K562 (cell line): ENCODE data around the gene SLC22A23. TPM values are rescaled to one million over a fixed set of nuclear protein-coding genes. Genes with fewer than 3 reads are reported as not detected.

Source experiments
- ATAC-seq: fragments of 200-7000 bp; cut with Tn5 transposase; 3 replicates; pipeline ENCODE4 v1.9.1; 2020; ENCODE audit warnings: moderate library complexity
- BruUV-seq: library from RNA; stranded (reverse); fragments of 400-500 nt; replicated peaks from 2 replicates; lab custom pipeline; 2021; lab: Mats Ljungman, UMichigan
- CTCF ChIA-PET: fragments of 300-600 bp; formaldehyde crosslinking; extraction: SDS; loops from one replicate; lab custom pipeline; 2021; ENCODE audit warnings: low intra/inter-chr PET ratio; lab: Yijun Ruan, JAX
- POLR2A ChIA-PET: fragments of 300-600, 350-650 bp; sonication (Branson Sonifier 250); formaldehyde crosslinking; extraction: SDS; loops from one replicate; lab custom pipeline; 2021; ENCODE audit warnings: antibody characterized with exemption, inconsistent platforms; lab: Yijun Ruan, JAX
- DNase-seq, 4 experiments: peaks; one replicate each; pipeline versions ENCODE4 v3.0.0 to v3.0.0-alpha.2; 2011 to 2018; ENCODE audit warnings: low spot score in 3 of 4, mixed read lengths in 3 of 4; ENCODE audit errors: extremely low read depth in 1 of 4
- FAIRE-seq: peaks from 2 replicates; lab custom pipeline; 2011; peaks lifted over from hg19 to GRCh38; lab: Jason Lieb, UNC
- H2AFZ ChIP-seq: 2 replicates; pipeline ENCODE4 v1.6.0; 2011; ENCODE audit warnings: low read depth, low read length, control low read depth, inconsistent platforms
- H3K27ac ChIP-seq: fragments of 200-600 bp; 3 replicates; pipeline ENCODE4 v1.8.0; 2011; ENCODE audit warnings: low read depth, mild to moderate bottlenecking, control low read depth, inconsistent platforms, low read length, moderate library complexity, mixed read lengths; ENCODE audit errors: extremely low read depth
- H3K27me3 ChIP-seq, 2 experiments: fragments of 300-600 bp in 1 of 2; 2 replicates in 1 of 2; 3 replicates in 1 of 2; pipeline versions ENCODE4 v1.6.0 to v1.8.0; 2011; ENCODE audit warnings: inconsistent platforms in 2 of 2, low read length in 2 of 2, mild to moderate bottlenecking in 1 of 2, mixed read lengths in 1 of 2, moderate library complexity in 1 of 2; ENCODE audit not compliant: control insufficient read depth in 2 of 2, insufficient read depth in 2 of 2
- H3K36me3 ChIP-seq: fragments of 300-600 bp; 3 replicates; pipeline ENCODE4 v1.8.0; 2011; ENCODE audit warnings: mild to moderate bottlenecking, low read length, inconsistent platforms; ENCODE audit not compliant: control insufficient read depth, insufficient read depth
- H3K4me1 ChIP-seq, 2 experiments: fragments of 200-600 bp in 1 of 2; replicated peaks in 1 of 2; 2 replicates in 1 of 2; 3 replicates in 1 of 2; pipeline versions ENCODE4 v1.5.1 to v1.8.0; 2011; ENCODE audit warnings: inconsistent platforms in 2 of 2, low read length in 2 of 2, mild to moderate bottlenecking in 1 of 2, mixed read lengths in 1 of 2, moderate library complexity in 1 of 2; ENCODE audit not compliant: control insufficient read depth in 2 of 2, insufficient read depth in 2 of 2
- H3K4me2 ChIP-seq: 2 replicates; pipeline ENCODE4 v1.6.1; 2011; ENCODE audit warnings: low read length, control low read depth, inconsistent platforms, mixed read lengths; ENCODE audit not compliant: insufficient read depth
- H3K4me3 ChIP-seq: fragments of 200-600 bp; sonication (generic), shearing (Covaris generic); 2 replicates; pipeline ENCODE4 v1.5.1; 2016; ENCODE audit warnings: control low read depth, inconsistent platforms
- H3K79me2 ChIP-seq: fragments of 200-600 bp; 3 replicates; pipeline ENCODE4 v1.8.0; 2011; ENCODE audit warnings: low read length, inconsistent platforms; ENCODE audit not compliant: control insufficient read depth, insufficient read depth
- H3K9ac ChIP-seq, 2 experiments: 2 replicates each; pipeline versions ENCODE4 v1.6.0 to v1.6.1; 2011; ENCODE audit warnings: low read depth in 2 of 2, low read length in 2 of 2, control low read depth in 1 of 2, inconsistent platforms in 1 of 2, mild to moderate bottlenecking in 1 of 2, mixed read lengths in 1 of 2; ENCODE audit not compliant: insufficient read depth in 1 of 2
- H3K9me1 ChIP-seq: one replicate; pipeline ENCODE4 v1.6.0; 2011; ENCODE audit warnings: inconsistent platforms, mild to moderate bottlenecking, low read length, moderate library complexity; ENCODE audit not compliant: control insufficient read depth, insufficient read depth
- H3K9me3 ChIP-seq: replicated peaks from 2 replicates; pipeline ENCODE4 v1.5.1; 2011; ENCODE audit warnings: low read depth, low read length, inconsistent platforms; ENCODE audit not compliant: control insufficient read depth, insufficient read depth
- H4K20me1 ChIP-seq: replicated peaks from 2 replicates; pipeline ENCODE4 v1.6.1; 2011; ENCODE audit warnings: low read length, inconsistent platforms, mixed read lengths; ENCODE audit not compliant: control insufficient read depth, insufficient read depth
- ADNP ChIP-seq: fragments of 200-800 bp; sonication (Bioruptor generic); IDR thresholded peaks from 2 replicates; pipeline ENCODE4 v1.6.1; 2016; ENCODE audit warnings: missing genetic modification characterization, missing compliant biosample characterization
- CBFA2T3 ChIP-seq: fragments of 450-650 bp; IDR thresholded peaks from 2 replicates; pipeline ENCODE4 v1.6.1; 2017
- MIER1 ChIP-seq: fragments of 450-650 bp; IDR thresholded peaks from 2 replicates; pipeline ENCODE4 v1.6.1; 2016; ENCODE audit warnings: antibody characterized with exemption, mild to moderate bottlenecking, low read depth
- NFIC ChIP-seq: fragments of 450-650 bp; IDR thresholded peaks from 2 replicates; pipeline ENCODE4 v1.6.1; 2017; ENCODE audit warnings: mild to moderate bottlenecking, inconsistent platforms
- RBFOX2 ChIP-seq: fragments of 200-400 bp; formaldehyde crosslinking; IDR thresholded peaks from 2 replicates; pipeline ENCODE4 v1.6.1; 2017; ENCODE audit warnings: low read depth, mild to moderate bottlenecking, low read length, moderate library complexity
- SREBF2 ChIP-seq: sonication (generic); formaldehyde crosslinking; IDR thresholded peaks from 2 replicates; pipeline ENCODE4 v1.4.0; 2020; ENCODE audit warnings: mild to moderate bottlenecking, missing genetic modification reagents
- TCF3 ChIP-seq: sonication (generic); formaldehyde crosslinking; IDR thresholded peaks from 2 replicates; pipeline ENCODE4 v1.4.0; 2020; ENCODE audit warnings: mild to moderate bottlenecking, missing genetic modification reagents
- ZFX ChIP-seq: sonication (generic); formaldehyde crosslinking; IDR thresholded peaks from 2 replicates; pipeline ENCODE4 v1.8.0; 2022; ENCODE audit warnings: mild to moderate bottlenecking, missing genetic modification reagents, moderate library complexity
- in situ Hi-C: fragments of 300-500 bp; cut with MboI; formaldehyde crosslinking; loops from 4 replicates; pipeline ENCODE4 v1.15.0; 2018; ENCODE audit warnings: inconsistent platforms, mixed read lengths
- intact Hi-C: fragments of 100-400 bp; cut with micrococcal nuclease; formaldehyde crosslinking; loops from 2 replicates; pipeline ENCODE4 v1.14.2; 2022
- polyA plus RNA-seq, 8 experiments: library from polyadenylated mRNA; depleted of rRNA in 4 of 8; stranded (reverse) in 5 of 8; unstranded in 3 of 8; fragments of >200 nt; fragmentation: Nextera tagmentation in 2 of 8; fragmentation: Illumina TruSeq in 1 of 8; extraction: Ambion mirVana in 2 of 8; extraction: Trizol in 1 of 8; gene quantifications; 2 replicates each; pipeline versions ENCODE4 v1.2.1 to v1.2.3, GENCODE V29; 2011 to 2014; ENCODE audit warnings: inconsistent platforms in 1 of 8, missing spikeins in 1 of 8
- total RNA-seq, 7 experiments: library from RNA; depleted of rRNA in 6 of 7; stranded (reverse); fragments of >200 nt in 6 of 7; fragmentation: Illumina TruSeq in 2 of 7; extraction: Trizol in 2 of 7; gene quantifications; 2 replicates each; pipeline versions ENCODE4 v1.2.1 to v1.2.3, GENCODE V29; 2011 to 2021; ENCODE audit warnings: low replicate concordance in 1 of 7
- TF ChIP-seq, protein P1 (sequence below), 2 experiments: fragments of 450-650 bp in 1 of 2; sonication (generic) in 1 of 2; formaldehyde crosslinking in 1 of 2; IDR thresholded peaks; 2 replicates each; pipeline versions ENCODE4 v1.7.1 to v1.9.0; 2016 to 2022; ENCODE audit warnings: inconsistent platforms in 1 of 2, mild to moderate bottlenecking in 1 of 2, missing genetic modification reagents in 1 of 2

Gene SLC22A23
- total and polyA plus RNA-seq, 9 of the 15 experiments (the other 6 are each of a cell fraction or from before 2014, with no cell fraction given), result 0.30 to 8.7 (median 2.5) TPM

DNA sequence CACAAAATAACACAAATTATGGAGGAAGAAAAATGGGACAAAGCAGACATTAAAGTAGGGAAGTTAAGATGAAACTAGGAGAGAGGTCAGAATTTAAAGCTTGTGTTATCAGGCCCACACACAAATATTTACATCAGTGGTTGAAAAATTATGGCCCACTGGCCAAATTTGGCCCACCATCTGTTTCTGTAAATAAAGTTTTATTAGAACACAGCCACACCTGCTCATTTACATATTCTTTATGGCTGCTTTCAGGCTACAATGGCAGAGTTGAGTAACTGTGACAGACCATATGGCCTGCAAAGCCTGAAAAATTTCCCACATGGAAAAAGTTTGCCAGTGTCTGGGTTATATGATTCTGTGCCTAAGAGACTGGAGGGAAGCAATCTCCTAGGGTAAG lies 49.0 kb downstream of the SLC22A23 start:
- peak; percentile 15 for FAIRE-seq

More for the DNA sequence above, 49.0 kb downstream of the SLC22A23 start:
- CTCF ChIA-PET, result no interaction called here
- Histone ChIP-seq H3K27me3 (no peaks in the 10 kb centered on the region), H3K4me3 (no peak overlapping the region), H3K36me3 (no peaks in the 10 kb centered on the region; the same call in 2 of the 3 replicates), H3K27ac (peak overlapping the region; percentile 69; the same call in 1 of the 3 replicates), H3K4me2 (no peak overlapping the region), H3K79me2 (no peaks in the 10 kb centered on the region; the same call in 2 of the 3 replicates), H3K9me3 (no peaks in the 10 kb centered on the region), H3K9me1 (no peaks in the 10 kb centered on the region), H3K4me1 (peaks cover 37 to 67% of the 10 kb centered on the region in 2 experiments), H2AFZ (peak overlapping the region; percentile 30; the same call in 1 of the 2 replicates), H3K9ac (peak overlapping the region in 1 of 2 experiments; percentile 52; a peak in 1 of 4 replicates), H4K20me1 (no peaks in the 10 kb centered on the region)
- TF ChIP-seq RBFOX2 (no peak), TCF3 (peak; percentile 47), ADNP (peak; percentile 41; the same call in 1 of the 2 replicates), MIER1 (no peak), NFIC (0 out of 2 replicates have a peak, but pooled peaks have one; percentile 21), ZFX (0 out of 2 replicates have a peak, but pooled peaks have one; percentile 9), CBFA2T3 (0 out of 2 replicates have a peak, but pooled peaks have one; percentile 17), SREBF2 (CRISPR knock-in tag) (no peak)
- TF ChIP-seq, protein P1, sequence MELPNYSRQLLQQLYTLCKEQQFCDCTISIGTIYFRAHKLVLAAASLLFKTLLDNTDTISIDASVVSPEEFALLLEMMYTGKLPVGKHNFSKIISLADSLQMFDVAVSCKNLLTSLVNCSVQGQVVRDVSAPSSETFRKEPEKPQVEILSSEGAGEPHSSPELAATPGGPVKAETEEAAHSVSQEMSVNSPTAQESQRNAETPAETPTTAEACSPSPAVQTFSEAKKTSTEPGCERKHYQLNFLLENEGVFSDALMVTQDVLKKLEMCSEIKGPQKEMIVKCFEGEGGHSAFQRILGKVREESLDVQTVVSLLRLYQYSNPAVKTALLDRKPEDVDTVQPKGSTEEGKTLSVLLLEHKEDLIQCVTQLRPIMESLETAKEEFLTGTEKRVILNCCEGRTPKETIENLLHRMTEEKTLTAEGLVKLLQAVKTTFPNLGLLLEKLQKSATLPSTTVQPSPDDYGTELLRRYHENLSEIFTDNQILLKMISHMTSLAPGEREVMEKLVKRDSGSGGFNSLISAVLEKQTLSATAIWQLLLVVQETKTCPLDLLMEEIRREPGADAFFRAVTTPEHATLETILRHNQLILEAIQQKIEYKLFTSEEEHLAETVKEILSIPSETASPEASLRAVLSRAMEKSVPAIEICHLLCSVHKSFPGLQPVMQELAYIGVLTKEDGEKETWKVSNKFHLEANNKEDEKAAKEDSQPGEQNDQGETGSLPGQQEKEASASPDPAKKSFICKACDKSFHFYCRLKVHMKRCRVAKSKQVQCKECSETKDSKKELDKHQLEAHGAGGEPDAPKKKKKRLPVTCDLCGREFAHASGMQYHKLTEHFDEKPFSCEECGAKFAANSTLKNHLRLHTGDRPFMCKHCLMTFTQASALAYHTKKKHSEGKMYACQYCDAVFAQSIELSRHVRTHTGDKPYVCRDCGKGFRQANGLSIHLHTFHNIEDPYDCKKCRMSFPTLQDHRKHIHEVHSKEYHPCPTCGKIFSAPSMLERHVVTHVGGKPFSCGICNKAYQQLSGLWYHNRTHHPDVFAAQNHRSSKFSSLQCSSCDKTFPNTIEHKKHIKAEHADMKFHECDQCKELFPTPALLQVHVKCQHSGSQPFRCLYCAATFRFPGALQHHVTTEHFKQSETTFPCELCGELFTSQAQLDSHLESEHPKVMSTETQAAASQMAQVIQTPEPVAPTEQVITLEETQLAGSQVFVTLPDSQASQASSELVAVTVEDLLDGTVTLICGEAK (IDR thresholded peaks at IDR 0.05), result peak; percentile 98
- TF ChIP-seq, protein P1 (CRISPR knock-in tag; IDR thresholded peaks at IDR 0.05), result peak; percentile 97
- in situ Hi-C loops, result no loop called here
- intact Hi-C loops, result loop anchor here (2.0 to 5.0 kb wide), 3 partner anchors 15 to 324 kb away; no protein-coding TSS in a partner anchor
- DNase-seq, result no peak
- ATAC-seq, result no peak
- POLR2A ChIA-PET, result interaction anchor here (0.8 to 3.9 kb wide), 3 partner anchors 14 to 37 kb away, joined by 3 to 15 read pairs (median 3); no protein-coding TSS in a partner anchor
- no TSS peak for BruUV-seq
